22Rv1 (cell line): ENCODE measurements around the gene C18orf32.

Experiments used
- CTCF ChIP-seq: fragments of 450-650 bp; IDR thresholded peaks from 2 replicates; pipeline ENCODE4 v1.5.1; 2017; ENCODE audit warnings: mild to moderate bottlenecking
- ZFX ChIP-seq: fragments of 450-650 bp; IDR thresholded peaks from 2 replicates; pipeline ENCODE4 v1.6.1; 2017; ENCODE audit warnings: antibody characterized with exemption, borderline replicate concordance

GRCh38 chr18:49515516-49515915, 28.5 kb upstream of the C18orf32 start:
- no peak for TF ChIP-seq CTCF
- TF ChIP-seq ZFX, result no peak
